Activated T-helper 2 cell treated with anti-CD3 and anti-CD28 coated beads, Interferon-gamma antibody, Interleukin-2, Interleukin-4, amounts not matched to agents 10 μg/mL and 5 μg/mL and 100 μg/mL, durations not matched to agents 14 hours and 24 hours and 36 hours (primary cell): Measurements from ENCODE around the gene CNIH3. TPM values are rescaled to one million over a fixed set of nuclear protein-coding genes. Genes with fewer than 3 reads are reported as not detected.

Experiments
- DNase-seq: peaks from one replicate; pipeline ENCODE4 v3.0.0; 2021; ENCODE audit warnings: low spot score
- H3K27ac Mint-ChIP-seq: one replicate; pipeline ENCODE4 v1.8.0; 2021; ENCODE audit warnings: mixed read lengths
- H3K27me3 Mint-ChIP-seq: one replicate; pipeline ENCODE4 v1.8.0; 2021; ENCODE audit warnings: low read depth, mixed read lengths
- H3K36me3 Mint-ChIP-seq: one replicate; pipeline ENCODE4 v1.8.0; 2021; ENCODE audit warnings: low read depth, mixed read lengths
- H3K4me1 Mint-ChIP-seq: one replicate; pipeline ENCODE4 v1.8.0; 2021; ENCODE audit warnings: low read depth, mixed read lengths
- H3K4me3 Mint-ChIP-seq: one replicate; pipeline ENCODE4 v1.8.0; 2021; ENCODE audit warnings: low read depth, mild to moderate bottlenecking, moderate library complexity, mixed read lengths
- H3K9me3 Mint-ChIP-seq: one replicate; pipeline ENCODE4 v1.8.0; 2021; ENCODE audit warnings: mixed read lengths
- intact Hi-C: fragments of 100-400 bp; cut with micrococcal nuclease; formaldehyde crosslinking; loops from one replicate; pipeline ENCODE4 v1.15.1; 2023
- total RNA-seq: library from RNA; stranded (reverse); gene quantifications from 2 replicates; pipeline ENCODE4 v1.2.3, GENCODE V29; 2022

Gene CNIH3
- total RNA-seq, 1 donor from 2014 or later: 1.5 TPM

DNA sequence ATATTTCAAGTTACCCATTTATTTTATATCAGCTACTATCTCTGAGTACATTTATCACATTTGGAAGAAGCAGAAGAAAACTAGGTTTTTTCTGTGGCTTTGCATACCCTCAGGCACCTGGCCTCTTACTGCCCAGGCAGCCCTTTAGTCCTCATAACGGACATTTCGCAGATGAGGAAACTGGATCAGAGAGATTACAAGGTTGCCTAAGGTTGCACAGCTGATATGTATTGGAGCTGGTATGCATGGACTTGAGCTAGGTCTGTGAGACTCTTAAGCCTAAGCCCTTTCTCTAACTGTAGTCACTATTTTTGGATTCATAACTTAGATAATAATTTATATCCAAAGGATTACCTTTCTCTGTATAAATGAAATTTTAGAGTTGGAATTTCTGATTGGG lies 4.0 kb downstream of the CNIH3 start:
- H3K4me1 Mint-ChIP-seq: peaks cover 57% of the 10 kb centered on the region
- H3K9me3 Mint-ChIP-seq: peaks cover 20% of the 10 kb centered on the region
- DNase-seq: no peak
- intact Hi-C loops: loop anchor here (5.0 to 10.0 kb wide), 4 partner anchors 108 to 435 kb away; partner anchors contain the start of genes DEGS1 and NVL
- H3K27ac Mint-ChIP-seq: no peak overlapping the region
- H3K27me3 Mint-ChIP-seq: peaks cover 55% of the 10 kb centered on the region
- no peak overlapping the region for H3K4me3 Mint-ChIP-seq
- H3K36me3 Mint-ChIP-seq: peaks cover 17% of the 10 kb centered on the region

DNA sequence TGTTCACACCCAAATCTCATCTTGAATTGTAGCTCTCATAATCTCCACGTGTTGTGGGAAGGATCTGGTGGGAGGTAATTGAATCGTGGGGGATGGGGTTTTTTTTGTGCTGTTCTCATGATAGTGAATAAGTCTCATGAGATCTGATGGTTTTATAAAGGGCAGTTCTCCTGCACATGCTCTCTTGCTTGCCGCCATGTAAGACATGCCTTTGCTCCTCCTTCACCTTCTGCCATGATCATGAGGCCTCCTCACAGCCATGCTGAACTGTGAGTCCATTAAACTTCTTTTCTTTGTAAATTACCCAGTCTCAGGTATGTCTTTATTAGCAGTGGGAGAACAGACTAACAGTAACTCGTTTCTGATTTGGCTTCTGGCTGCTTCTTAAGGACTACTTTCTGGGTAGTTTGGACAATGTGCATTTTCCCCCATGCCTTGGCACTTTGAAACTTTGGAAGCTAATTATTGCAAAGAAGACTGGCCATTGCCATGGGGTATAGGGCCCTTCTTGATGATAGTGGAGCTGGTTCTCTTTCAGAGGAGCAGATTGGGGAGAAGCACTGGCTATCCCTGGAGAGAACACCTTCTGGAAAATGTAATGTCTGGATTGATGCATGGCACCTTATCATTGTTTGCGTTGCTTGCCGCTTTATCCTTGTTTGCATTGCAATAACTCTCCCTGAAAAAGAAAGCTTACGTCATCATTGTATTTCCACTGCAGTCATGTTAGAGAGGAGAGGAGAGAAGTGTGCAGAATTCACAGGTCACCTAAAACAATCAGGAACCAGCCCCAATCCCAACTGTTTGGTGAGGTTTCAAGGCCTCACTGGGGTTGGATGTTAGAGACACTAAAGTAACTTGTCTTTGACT lies 5.9 kb downstream of the CNIH3 start:
- Mint-ChIP-seq H3K9me3 (peaks cover 20% of the 10 kb centered on the region), H3K4me3 (no peak overlapping the region), H3K27ac (no peak overlapping the region), H3K27me3 (peaks cover 40% of the 10 kb centered on the region), H3K4me1 (peaks cover 55% of the 10 kb centered on the region), H3K36me3 (peaks cover 17% of the 10 kb centered on the region)
- DNase-seq: no peak
- intact Hi-C loops: loop anchor here (5.0 to 10.0 kb wide), 4 partner anchors 110 to 437 kb away; partner anchors contain the start of genes DEGS1 and NVL

GRCh38 chr1:224622831-224623230 lies 6.7 kb downstream of the CNIH3 start:
- H3K4me1 Mint-ChIP-seq: peaks cover 49% of the 10 kb centered on the region
- peaks cover 17% of the 10 kb centered on the region for H3K36me3 Mint-ChIP-seq
- H3K27me3 Mint-ChIP-seq: peaks cover 34% of the 10 kb centered on the region
- H3K4me3 Mint-ChIP-seq: no peak overlapping the region
- H3K27ac Mint-ChIP-seq: peak overlapping the region; percentile 91
- peaks cover 20% of the 10 kb centered on the region for H3K9me3 Mint-ChIP-seq
- intact Hi-C loops: loop anchor here (5.0 to 10.0 kb wide), 4 partner anchors 111 to 438 kb away; partner anchors contain the start of genes DEGS1 and NVL
- DNase-seq: no peak

DNA sequence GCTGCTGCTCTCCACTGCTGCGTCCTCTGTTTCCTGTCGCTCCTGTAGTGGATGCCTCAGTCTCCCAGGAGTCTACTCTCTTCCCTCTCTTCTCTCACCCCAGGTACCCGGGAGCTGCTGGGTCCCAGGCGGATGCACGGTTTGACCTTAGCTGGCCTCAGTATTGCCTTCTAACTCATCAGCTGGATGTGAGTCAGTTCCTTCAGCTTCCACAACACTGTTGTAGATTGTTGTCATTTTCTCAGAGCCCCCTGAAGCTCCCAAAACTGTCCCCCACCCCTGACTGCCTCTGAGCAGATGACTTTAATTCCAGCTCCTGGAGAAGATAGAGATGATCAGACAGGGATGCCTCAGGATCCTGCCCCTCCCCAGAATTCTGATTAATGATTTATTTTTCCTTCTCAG lies 7.2 kb downstream of the CNIH3 start:
- H3K36me3 Mint-ChIP-seq: peaks cover 17% of the 10 kb centered on the region
- H3K4me3 Mint-ChIP-seq: peak overlapping the region; percentile 65
- H3K27ac Mint-ChIP-seq: peak overlapping the region; percentile 91
- H3K27me3 Mint-ChIP-seq: peaks cover 33% of the 10 kb centered on the region
- H3K9me3 Mint-ChIP-seq: peaks cover 20% of the 10 kb centered on the region
- no peak for DNase-seq
- intact Hi-C loops: loop anchor here (5.0 to 10.0 kb wide), 4 partner anchors 111 to 439 kb away; partner anchors contain the start of genes DEGS1 and NVL
- peaks cover 44% of the 10 kb centered on the region for H3K4me1 Mint-ChIP-seq

GRCh38 chr1:224623743-224624333 lies 7.7 kb downstream of the CNIH3 start:
- Mint-ChIP-seq H3K27me3 (peaks cover 28% of the 10 kb centered on the region), H3K9me3 (peaks cover 20% of the 10 kb centered on the region), H3K4me1 (peaks cover 39% of the 10 kb centered on the region), H3K27ac (peak overlapping the region; percentile 91), H3K36me3 (peaks cover 17% of the 10 kb centered on the region), H3K4me3 (peak overlapping the region; percentile 65)
- peak; percentile 86 for DNase-seq
- intact Hi-C loops: loop anchor here (2.0 to 10.0 kb wide), 5 partner anchors 81 to 439 kb away; partner anchors contain the start of genes DEGS1 and NVL

- Mint-ChIP-seq H3K36me3 (peaks cover 17% of the 10 kb centered on the region), H3K4me1 (peaks cover 37% of the 10 kb centered on the region), H3K4me3 (peak overlapping the region; percentile 65), H3K9me3 (peaks cover 20% of the 10 kb centered on the region), H3K27me3 (peaks cover 25% of the 10 kb centered on the region), H3K27ac (peak overlapping the region; percentile 91)
- intact Hi-C loops: loop anchor here (2.0 to 10.0 kb wide), 5 partner anchors 82 to 440 kb away; partner anchors contain the start of genes DEGS1 and NVL
- DNase-seq: no peak
These were observed 8.3 kb downstream of the CNIH3 start for GRCh38 chr1:224624432-224624831.

DNA sequence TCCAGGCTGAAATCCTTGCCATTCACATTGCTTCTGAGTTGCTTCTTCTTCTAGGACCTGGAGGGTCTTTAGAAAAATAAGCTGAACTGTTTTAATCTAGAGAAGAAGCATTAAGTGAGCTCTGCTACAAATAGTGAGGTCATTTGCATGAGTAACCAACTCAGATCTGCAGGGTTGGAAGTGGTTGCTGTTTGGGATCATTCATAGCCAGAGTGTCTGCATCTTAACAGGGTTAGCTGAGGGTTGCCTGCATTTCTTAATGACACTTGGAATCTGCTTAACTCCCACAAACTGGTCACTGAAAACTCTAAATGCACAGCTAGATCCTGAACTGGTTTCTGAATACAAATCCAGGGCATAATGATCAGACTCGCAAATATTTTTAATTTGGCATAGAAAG lies 9.9 kb downstream of the CNIH3 start:
- H3K36me3 Mint-ChIP-seq: peaks cover 17% of the 10 kb centered on the region
- intact Hi-C loops: loop anchor here (10.0 kb wide), 2 partner anchors 291 to 441 kb away; partner anchors contain the start of genes DEGS1 and NVL
- peaks cover 37% of the 10 kb centered on the region for H3K4me1 Mint-ChIP-seq
- no peak overlapping the region for H3K4me3 Mint-ChIP-seq
- no peak for DNase-seq
- H3K27ac Mint-ChIP-seq: no peak overlapping the region
- H3K27me3 Mint-ChIP-seq: peaks cover 27% of the 10 kb centered on the region
- peaks cover 20% of the 10 kb centered on the region for H3K9me3 Mint-ChIP-seq

DNA sequence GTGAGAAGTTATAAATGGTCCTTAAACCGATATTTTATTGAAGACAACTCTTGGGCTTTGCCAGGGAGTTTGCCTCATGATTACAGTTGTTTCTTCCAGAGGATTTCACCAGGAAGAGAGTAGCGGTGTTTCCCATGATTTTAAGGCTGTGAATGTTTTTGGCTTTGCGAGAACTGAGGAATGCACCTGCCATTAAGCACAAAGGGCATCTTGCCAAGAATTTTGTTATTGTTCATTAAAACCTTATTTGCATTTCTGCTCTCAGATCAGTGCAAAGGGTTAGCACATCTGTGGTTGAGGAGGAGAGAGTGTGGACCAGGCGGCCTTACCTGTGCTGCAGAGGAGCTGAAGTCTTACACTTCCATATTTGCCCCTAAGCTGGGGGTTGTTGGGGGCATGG lies 13.8 kb downstream of the CNIH3 start:
- intact Hi-C loops: loop anchor here (10.0 kb wide), 2 partner anchors 295 to 445 kb away; partner anchors contain the start of genes DEGS1 and NVL
- DNase-seq: no peak

GRCh38 chr1:224631462-224632115 lies 15.5 kb downstream of the CNIH3 start:
- intact Hi-C loops: no loop called here
- H3K27ac Mint-ChIP-seq: no peak overlapping the region
- H3K9me3 Mint-ChIP-seq: no peaks in the 10 kb centered on the region
- H3K4me1 Mint-ChIP-seq: peaks cover 9% of the 10 kb centered on the region
- no peaks in the 10 kb centered on the region for H3K36me3 Mint-ChIP-seq
- no peak for DNase-seq
- H3K4me3 Mint-ChIP-seq: no peak overlapping the region
- peaks cover 31% of the 10 kb centered on the region for H3K27me3 Mint-ChIP-seq

More for the DNA sequence above, 13.8 kb downstream of the CNIH3 start:
- no peak overlapping the region for H3K4me3 Mint-ChIP-seq
- no peaks in the 10 kb centered on the region for H3K9me3 Mint-ChIP-seq
- H3K36me3 Mint-ChIP-seq: no peaks in the 10 kb centered on the region
- H3K27me3 Mint-ChIP-seq: peaks cover 30% of the 10 kb centered on the region
- H3K27ac Mint-ChIP-seq: no peak overlapping the region
- peaks cover 19% of the 10 kb centered on the region for H3K4me1 Mint-ChIP-seq

GRCh38 chr1:224632381-224632871 lies 16.3 kb downstream of the CNIH3 start:
- no peaks in the 10 kb centered on the region for H3K36me3 Mint-ChIP-seq
- no peak overlapping the region for H3K4me3 Mint-ChIP-seq
- H3K4me1 Mint-ChIP-seq: peaks cover 11% of the 10 kb centered on the region
- no peak for DNase-seq
- no peak overlapping the region for H3K27ac Mint-ChIP-seq
- H3K9me3 Mint-ChIP-seq: no peaks in the 10 kb centered on the region
- intact Hi-C loops: no loop called here
- peaks cover 32% of the 10 kb centered on the region for H3K27me3 Mint-ChIP-seq

- no peak overlapping the region for H3K27ac Mint-ChIP-seq
- no peak for DNase-seq
- H3K27me3 Mint-ChIP-seq: peaks cover 32% of the 10 kb centered on the region
- intact Hi-C loops: no loop called here
- H3K36me3 Mint-ChIP-seq: no peaks in the 10 kb centered on the region
- peaks cover 16% of the 10 kb centered on the region for H3K4me1 Mint-ChIP-seq
- H3K4me3 Mint-ChIP-seq: no peak overlapping the region
- H3K9me3 Mint-ChIP-seq: no peaks in the 10 kb centered on the region
These were observed 16.8 kb downstream of the CNIH3 start for GRCh38 chr1:224632921-224633321.

DNA sequence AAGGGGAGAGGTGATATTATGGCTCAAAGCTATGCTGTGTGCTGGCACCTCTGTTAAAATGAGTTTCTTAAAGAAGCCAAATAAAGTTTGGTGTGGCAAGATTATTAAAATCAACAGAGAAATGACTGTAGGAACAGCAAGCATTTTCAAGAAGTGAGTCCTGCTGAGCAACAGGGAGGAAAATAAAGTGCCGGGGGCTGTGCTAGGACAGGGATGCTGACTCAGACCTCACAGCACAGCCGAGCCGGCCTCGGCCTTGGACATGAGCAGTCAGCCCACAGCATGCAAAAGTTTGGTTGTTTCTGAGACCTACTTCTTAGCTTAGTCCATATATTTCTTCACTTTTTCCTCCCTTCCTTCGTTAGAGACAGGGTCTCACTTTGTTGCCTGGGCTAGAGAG lies 19.2 kb downstream of the CNIH3 start:
- peaks cover 23% of the 10 kb centered on the region for H3K27me3 Mint-ChIP-seq
- no peak overlapping the region for H3K27ac Mint-ChIP-seq
- H3K9me3 Mint-ChIP-seq: no peaks in the 10 kb centered on the region
- no peaks in the 10 kb centered on the region for H3K36me3 Mint-ChIP-seq
- no peak overlapping the region for H3K4me3 Mint-ChIP-seq
- intact Hi-C loops: no loop called here
- no peak for DNase-seq
- peaks cover 19% of the 10 kb centered on the region for H3K4me1 Mint-ChIP-seq
